Naive thymus-derived CD4-positive, alpha-beta T cell (primary cell): Measurements from ENCODE around the gene EGR1. TPM values are rescaled to one million over a fixed set of nuclear protein-coding genes. Genes with fewer than 3 reads are reported as not detected.

Source experiments
- ATAC-seq: fragments of 150-1000 bp; cut with Tn5 transposase; 2 replicates; pipeline ENCODE4 v1.10.0; 2021; ENCODE audit warnings: mild to moderate bottlenecking, moderate library complexity
- CTCF ChIA-PET: fragments of 350-600 bp; sonication (Branson Sonifier 250); formaldehyde crosslinking; loops from one replicate; lab custom pipeline; 2021; ENCODE audit warnings: antibody characterized with exemption; lab: Charles Lee
- POLR2A ChIA-PET: fragments of 350-600 bp; sonication (Branson Sonifier 250); formaldehyde crosslinking; loops from one replicate; lab custom pipeline; 2021; ENCODE audit warnings: antibody characterized with exemption, inconsistent platforms; lab: Charles Lee
- DNase-seq, 9 donors: peaks; one replicate each; pipeline versions ENCODE4 v3.0.0 to v3.0.0-alpha.2; 2020 to 2022; ENCODE audit warnings: mixed read lengths in 1 of 9
- H3K27ac ChIP-seq: one replicate; pipeline ENCODE4 v1.7.0; 2013; ENCODE audit warnings: mild to moderate bottlenecking, low read depth, low read length, moderate library complexity
- H3K27me3 ChIP-seq, 2 donors: one replicate each; pipeline ENCODE4 v1.7.0; 2013; ENCODE audit warnings: low read length in 2 of 2, mild to moderate bottlenecking in 2 of 2, moderate library complexity in 2 of 2; ENCODE audit not compliant: control insufficient read depth in 2 of 2, insufficient read depth in 2 of 2
- H3K36me3 ChIP-seq, 3 experiments: 1 replicate in 2 of 3; 2 replicates in 1 of 3; pipeline ENCODE4 v1.7.0; 2013; ENCODE audit warnings: low read length in 3 of 3, mild to moderate bottlenecking in 3 of 3, moderate library complexity in 1 of 3; ENCODE audit not compliant: insufficient read depth in 3 of 3, control insufficient read depth in 2 of 3
- H3K4me1 ChIP-seq, 2 donors: one replicate each; pipeline ENCODE4 v1.7.0; 2013; ENCODE audit warnings: low read length in 2 of 2, mild to moderate bottlenecking in 2 of 2, moderate library complexity in 1 of 2; ENCODE audit not compliant: control insufficient read depth in 2 of 2, insufficient read depth in 2 of 2
- H3K4me3 ChIP-seq: 2 replicates; pipeline ENCODE4 v1.7.0; 2013; ENCODE audit warnings: mild to moderate bottlenecking, low read length
- H3K9me3 ChIP-seq, 3 experiments: 1 replicate in 2 of 3; 2 replicates in 1 of 3; pipeline ENCODE4 v1.7.0; 2013; ENCODE audit warnings: low read length in 3 of 3; ENCODE audit not compliant: control insufficient read depth in 2 of 3
- H3K27ac Mint-ChIP-seq, 9 donors: one replicate each; pipeline ENCODE4 v1.8.0; 2020 to 2022; ENCODE audit warnings: mixed read lengths in 9 of 9, mild to moderate bottlenecking in 8 of 9, moderate library complexity in 5 of 9, inconsistent platforms in 2 of 9
- H3K27me3 Mint-ChIP-seq, 5 donors: one replicate each; pipeline ENCODE4 v1.8.0; 2021 to 2022; ENCODE audit warnings: mixed read lengths in 5 of 5, mild to moderate bottlenecking in 1 of 5
- H3K36me3 Mint-ChIP-seq, 5 donors: one replicate each; pipeline ENCODE4 v1.8.0; 2020 to 2022; ENCODE audit warnings: mixed read lengths in 5 of 5, mild to moderate bottlenecking in 3 of 5, inconsistent platforms in 1 of 5
- H3K4me1 Mint-ChIP-seq, 7 donors: one replicate each; pipeline ENCODE4 v1.8.0; 2020 to 2022; ENCODE audit warnings: mixed read lengths in 7 of 7, mild to moderate bottlenecking in 3 of 7, inconsistent platforms in 1 of 7
- H3K4me3 Mint-ChIP-seq, 10 donors: one replicate each; pipeline ENCODE4 v1.8.0; 2020 to 2022; ENCODE audit warnings: mild to moderate bottlenecking in 10 of 10, mixed read lengths in 10 of 10, moderate library complexity in 6 of 10, inconsistent platforms in 2 of 10
- H3K9me3 Mint-ChIP-seq, 11 donors: one replicate each; pipeline ENCODE4 v1.8.0; 2020 to 2022; ENCODE audit warnings: mixed read lengths in 11 of 11, mild to moderate bottlenecking in 4 of 11, inconsistent platforms in 1 of 11, moderate library complexity in 1 of 11
- intact Hi-C, 2 donors: fragments of 100-400 bp; cut with micrococcal nuclease; formaldehyde crosslinking; loops; one replicate each; pipeline ENCODE4 v1.15.1; 2023
- polyA plus RNA-seq, 2 donors: library from polyadenylated mRNA; unstranded; fragments of 300-500 nt; fragmentation: Illumina TruSeq; gene quantifications; one replicate each; pipeline ENCODE4 v1.2.3, GENCODE V29; 2021
- total RNA-seq, 6 experiments: library from RNA in 5 of 6; stranded (reverse) in 5 of 6; gene quantifications; 1 replicate in 5 of 6; 2 replicates in 1 of 6; pipeline ENCODE4 v1.2.3 and lab custom pipeline; 2021 to 2026

Gene EGR1
- total RNA-seq: 10 to 100 TPM in 3 of 5 experiments, under 1 TPM in 2; 0.57 to 68.6 (median 12.8) TPM
- under 1 TPM in 1 of 2 donors, not detected in 1; 0.14 TPM for polyA plus RNA-seq
- 866 reads per million, percentile 99 among the genes with 10 or more reads in this experiment for total RNA-seq (lab: John Stamatoyannopoulos, UW)

GRCh38 chr5:138465261-138466124 lies at the start of gene EGR1:
Gene EGR1 (plus strand): TSS chr5:138465479. CDS start chr5:138465762, 283 bp downstream.
- no peaks in the 10 kb centered on the region for H3K27me3 ChIP-seq
- Mint-ChIP-seq H3K27me3 (peaks cover 0 to 20% (median 0%) of the 10 kb centered on the region in 5 donors), H3K9me3 (peaks cover 0 to 2% (median 0%) of the 10 kb centered on the region in 11 donors), H3K4me3 (peak within 1 kb of the TSS; percentile 78 to 93 (median 89)), H3K27ac (peak within 1 kb of the TSS; percentile 69 to 97 (median 91)), H3K36me3 (peaks cover 0 to 19% (median 17%) of the 10 kb centered on the region in 5 donors), H3K4me1 (peaks cover 28 to 39% (median 35%) of the 10 kb centered on the region in 7 donors)
- POLR2A ChIA-PET: interaction anchor here (0.5 to 2.9 kb wide), 12 partner anchors 15 to 402 kb away, joined by 3 to 17 read pairs (median 6); partner anchors contain the start of genes ETF1, FAM53C and HSPA9
- intact Hi-C loops: loop anchor here (1.0 to 10.0 kb wide), 18 partner anchors 27 to 1649 kb away; partner anchors contain the start of genes ETF1 (in 2 of the 2), HNRNPA0 (in 2 of the 2), BRD8 (in 1 of the 2) and CDC23 (in 1 of the 2)
- peaks cover 0 to 8% (median 0%) of the 10 kb centered on the region in 3 experiments for H3K36me3 ChIP-seq
- peak within 1 kb of the TSS; percentile 95 for H3K4me3 ChIP-seq
- CTCF ChIA-PET: interaction anchor here (0.7 to 3.1 kb wide), 11 partner anchors 7 to 110 kb away, joined by 3 to 24 read pairs (median 5); partner anchors contain the start of gene HSPA9
- peak within 1 kb of the TSS; percentile 91 for H3K27ac ChIP-seq
- H3K4me1 ChIP-seq: peaks cover 17 to 29% of the 10 kb centered on the region in 2 donors
- no peaks in the 10 kb centered on the region for H3K9me3 ChIP-seq
- peak; percentile 57 to 97 (median 96) for DNase-seq
- peak; percentile 73 for ATAC-seq

- no peaks in the 10 kb centered on the region for H3K27me3 Mint-ChIP-seq
- H3K4me1 Mint-ChIP-seq: peaks cover 0 to 2% (median 0%) of the 10 kb centered on the region in 7 donors
- intact Hi-C loops: no loop called here
- H3K36me3 Mint-ChIP-seq: peaks cover 5 to 56% (median 30%) of the 10 kb centered on the region in 5 donors
- ATAC-seq (no peak), DNase-seq (no peak)
- POLR2A ChIA-PET: no interaction called here
- peaks cover 18 to 91% (median 26%) of the 10 kb centered on the region in 3 experiments for H3K36me3 ChIP-seq
- H3K27me3 ChIP-seq: no peaks in the 10 kb centered on the region
- CTCF ChIA-PET: no interaction called here
- no peak overlapping the region for H3K4me3 Mint-ChIP-seq
- H3K27ac Mint-ChIP-seq: no peak overlapping the region
- no peak overlapping the region for H3K27ac ChIP-seq
- H3K9me3 ChIP-seq: no peaks in the 10 kb centered on the region
- H3K4me1 ChIP-seq: no peaks in the 10 kb centered on the region
- H3K4me3 ChIP-seq: no peak overlapping the region
- H3K9me3 Mint-ChIP-seq: no peaks in the 10 kb centered on the region
These were observed 46.8 kb upstream of the EGR1 start for GRCh38 chr5:138418444-138418843.

GRCh38 chr5:138425079-138425478 lies 40.2 kb upstream of the EGR1 start:
- intact Hi-C loops: no loop called here
- Histone ChIP-seq H3K36me3 (peaks cover 24 to 93% (median 26%) of the 10 kb centered on the region in 3 experiments), H3K27ac (no peak overlapping the region), H3K9me3 (no peaks in the 10 kb centered on the region), H3K4me1 (no peaks in the 10 kb centered on the region), H3K27me3 (no peaks in the 10 kb centered on the region), H3K4me3 (no peak overlapping the region)
- Mint-ChIP-seq H3K27me3 (no peaks in the 10 kb centered on the region), H3K4me1 (no peaks in the 10 kb centered on the region), H3K9me3 (no peaks in the 10 kb centered on the region), H3K36me3 (peaks cover 9 to 63% (median 43%) of the 10 kb centered on the region in 5 donors), H3K27ac (no peak overlapping the region), H3K4me3 (no peak overlapping the region)
- POLR2A ChIA-PET: interaction anchor here (0.7 kb wide), 1 partner anchor 126 kb away, joined by 3 read pairs; no protein-coding TSS in a partner anchor
- DNase-seq (no peak), ATAC-seq (no peak)
- CTCF ChIA-PET: no interaction called here

- Histone ChIP-seq H3K36me3 (peaks cover 14 to 54% (median 17%) of the 10 kb centered on the region in 3 experiments), H3K4me1 (peaks cover 3 to 11% of the 10 kb centered on the region in 2 donors), H3K9me3 (no peaks in the 10 kb centered on the region), H3K27me3 (no peaks in the 10 kb centered on the region), H3K27ac (no peak overlapping the region), H3K4me3 (no peak overlapping the region)
- Mint-ChIP-seq H3K4me1 (peaks cover 12 to 24% (median 14%) of the 10 kb centered on the region in 7 donors), H3K9me3 (no peaks in the 10 kb centered on the region), H3K27me3 (peaks cover 0 to 11% (median 5%) of the 10 kb centered on the region in 5 donors), H3K27ac (peak overlapping the region in 1 of 9 donors; percentile 36), H3K36me3 (peaks cover 0 to 36% (median 22%) of the 10 kb centered on the region in 5 donors), H3K4me3 (no peak overlapping the region)
- DNase-seq: no peak
- no peak for ATAC-seq
- ChIA-PET POLR2A (no interaction called here), CTCF (no interaction called here)
- intact Hi-C loops: loop anchor here in 1 of 2 donors (5.0 kb wide), 1 partner anchor 76 kb away; no protein-coding TSS in a partner anchor
These were observed 29.3 kb upstream of the EGR1 start for GRCh38 chr5:138435943-138436342.

GRCh38 chr5:138438003-138438723 lies 27.1 kb upstream of the EGR1 start:
- no peaks in the 10 kb centered on the region for H3K9me3 ChIP-seq
- H3K27ac ChIP-seq: no peak overlapping the region
- POLR2A ChIA-PET: interaction anchor here (0.7 to 1.0 kb wide), 3 partner anchors 26 to 100 kb away, joined by 3 to 4 read pairs (median 3); partner anchors contain the start of gene FAM53C
- CTCF ChIA-PET: interaction anchor here (1.2 to 1.4 kb wide), 2 partner anchors 10 to 85 kb away, joined by 3 to 5 read pairs; partner anchors contain the start of gene KDM3B
- peaks cover 3 to 11% of the 10 kb centered on the region in 2 donors for H3K4me1 ChIP-seq
- Mint-ChIP-seq H3K27ac (peak overlapping the region in 5 of 9 donors; percentile 56 to 86 (median 66)), H3K36me3 (peaks cover 0 to 24% (median 13%) of the 10 kb centered on the region in 5 donors), H3K27me3 (peaks cover 0 to 11% (median 5%) of the 10 kb centered on the region in 5 donors), H3K4me3 (peak overlapping the region; percentile 55 to 89 (median 83)), H3K4me1 (peaks cover 12 to 24% (median 14%) of the 10 kb centered on the region in 7 donors), H3K9me3 (no peaks in the 10 kb centered on the region)
- H3K27me3 ChIP-seq: no peaks in the 10 kb centered on the region
- peaks cover 10 to 32% (median 14%) of the 10 kb centered on the region in 3 experiments for H3K36me3 ChIP-seq
- H3K4me3 ChIP-seq: peak overlapping the region; percentile 60
- intact Hi-C loops: loop anchor here in 1 of 2 donors (5.0 kb wide), 1 partner anchor 74 kb away; no protein-coding TSS in a partner anchor
- ATAC-seq: no peak
- DNase-seq: no peak
